Panc1 (cell line): ENCODE results near the gene MRPS16. TPM values are rescaled to one million over a fixed set of nuclear protein-coding genes. Genes with fewer than 3 reads are reported as not detected.
A peak's percentile ranks its signal among the peaks of the same experiment; 100 is the strongest.
"Not testable (repeated sequence)": the region's sequence is repeated elsewhere in the genome, so short reads cannot be mapped to it uniquely, and the experiment has no call there.

ENCODE experiments used
- ATAC-seq: fragments of 200-7000 bp; cut with Tn5 transposase; 2 replicates; pipeline ENCODE4 v1.9.1; 2020; ENCODE audit warnings: mild to moderate bottlenecking, moderate library complexity
- BruUV-seq: library from RNA; stranded (reverse); fragments of 400-500 nt; replicated peaks from 2 replicates; lab custom pipeline; 2021; lab: Mats Ljungman, UMichigan
- CTCF ChIA-PET: fragments of 300-600 bp; sonication (Branson Sonifier 250); formaldehyde crosslinking; loops from one replicate; lab custom pipeline; 2022; ENCODE audit warnings: antibody characterized with exemption; lab: Charles Lee
- POLR2A ChIA-PET: fragments of 300-600 bp; sonication (Branson Sonifier 250); formaldehyde crosslinking; loops from one replicate; lab custom pipeline; 2022; ENCODE audit warnings: antibody characterized with exemption; lab: Charles Lee
- DNase-seq: peaks from one replicate; pipeline ENCODE4 v3.0.0-alpha.2; 2010; ENCODE audit warnings: low read depth, low spot score
- H3K27ac ChIP-seq: 2 replicates; pipeline ENCODE4 v1.5.1; 2011; ENCODE audit warnings: mild to moderate bottlenecking, low read length, inconsistent platforms
- H3K27me3 ChIP-seq: fragments of 200-500 bp; sonication (Bioruptor generic); 2 replicates; pipeline ENCODE4 v1.6.0; 2014; ENCODE audit warnings: low read length, inconsistent platforms; ENCODE audit not compliant: control insufficient read depth, insufficient read depth
- H3K36me3 ChIP-seq: fragments of 200-500 bp; sonication (Bioruptor generic); 2 replicates; pipeline ENCODE4 v1.5.1; 2014; ENCODE audit warnings: inconsistent platforms, mild to moderate bottlenecking, low read length, moderate library complexity; ENCODE audit not compliant: control insufficient read depth, insufficient read depth
- H3K4me1 ChIP-seq: 2 replicates; pipeline ENCODE4 v1.5.1; 2011; ENCODE audit warnings: inconsistent platforms, mild to moderate bottlenecking, low read length, moderate library complexity; ENCODE audit not compliant: control insufficient read depth, insufficient read depth
- H3K4me3 ChIP-seq, 2 experiments: 2 replicates each; pipeline ENCODE4 v1.5.1; 2011 to 2012; ENCODE audit warnings: low read depth in 2 of 2, low read length in 2 of 2, mild to moderate bottlenecking in 2 of 2, inconsistent platforms in 1 of 2, moderate library complexity in 1 of 2
- H3K9me3 ChIP-seq: fragments of 200-500 bp; sonication (Bioruptor generic); 2 replicates; pipeline ENCODE4 v1.5.1; 2014; ENCODE audit warnings: low read depth, mild to moderate bottlenecking, inconsistent platforms, low read length, moderate library complexity; ENCODE audit not compliant: control insufficient read depth, insufficient read depth
- POLR2AphosphoS5 ChIP-seq: IDR thresholded peaks from 2 replicates; pipeline ENCODE4 v1.6.1; 2012; ENCODE audit warnings: mild to moderate bottlenecking, low read depth, low read length, moderate library complexity
- SIN3A ChIP-seq: IDR thresholded peaks from 2 replicates; pipeline ENCODE4 v1.6.1; 2012; ENCODE audit warnings: low read depth, mild to moderate bottlenecking, low read length, moderate library complexity, borderline replicate concordance; ENCODE audit not compliant: insufficient read depth
- TCF7L2 ChIP-seq: IDR thresholded peaks from 2 replicates; pipeline ENCODE4 v1.6.1; 2011; ENCODE audit warnings: mild to moderate bottlenecking, low read depth, low read length, inconsistent platforms
- in situ Hi-C: cut with HindIII; loops from 2 replicates; pipeline ENCODE4 v1.10.0; 2016; ENCODE audit warnings: low sequenced_read_pairs, low pct_unique_long_range_greater_than_20kb
- intact Hi-C: fragments of 100-400 bp; cut with micrococcal nuclease; formaldehyde crosslinking; loops from one replicate; pipeline ENCODE4 v1.10.0; 2022; ENCODE audit not compliant: unreplicated experiment
- total RNA-seq: library from RNA; stranded (reverse); gene quantifications from one replicate; pipeline ENCODE4 v1.2.1, GENCODE V29; 2021; ENCODE audit not compliant: unreplicated experiment
- TF ChIP-seq, protein P1 (sequence below): fragments of 450-650 bp; IDR thresholded peaks from 2 replicates; pipeline ENCODE4 v1.5.1; 2017; ENCODE audit warnings: mild to moderate bottlenecking
- TF ChIP-seq, protein P2 (sequence below), 2 experiments: IDR thresholded peaks; 2 replicates each; pipeline ENCODE4 v1.6.1; 2011 to 2012; ENCODE audit warnings: low read depth in 2 of 2, control low read depth in 1 of 2, low read length in 1 of 2, mild to moderate bottlenecking in 1 of 2, moderate library complexity in 1 of 2; ENCODE audit not compliant: insufficient read depth in 1 of 2

Gene MRPS16
- total RNA-seq, 1 experiment from 2014 or later, result 199 TPM

- CTCF ChIA-PET, result no interaction called here
- intact Hi-C loops, result loop anchor here (10.0 kb wide), 2 partner anchors 93 to 383 kb away; partner anchors contain the start of genes CFAP70 and MYOZ1
- no peak for ATAC-seq
Measured at GRCh38 chr10:73261362-73261995, 9.0 kb upstream of the MRPS16 start.

DNA sequence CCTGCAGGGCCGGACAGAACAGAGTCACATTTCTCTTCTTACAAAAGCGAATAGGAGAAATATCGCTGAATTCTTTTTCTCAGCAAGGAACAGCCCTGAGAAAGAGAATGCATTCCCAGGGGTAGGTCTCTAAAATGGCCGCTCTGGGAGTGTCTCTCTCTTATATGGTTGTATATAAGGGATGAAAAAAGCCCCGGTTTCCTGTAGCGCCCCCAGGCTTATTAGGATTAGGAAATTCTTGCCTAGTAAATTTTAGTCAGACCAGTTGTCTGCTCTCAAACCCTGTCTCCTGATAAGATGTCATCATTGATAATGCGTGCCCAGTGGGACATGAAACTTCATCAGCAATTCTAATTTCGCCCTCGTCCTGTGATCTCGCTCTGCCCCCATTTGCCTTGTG lies 6.2 kb upstream of the MRPS16 start:
- H3K9me3 ChIP-seq, in situ Hi-C loops, H3K36me3 ChIP-seq, CTCF ChIA-PET, intact Hi-C loops, ATAC-seq, POLR2A ChIA-PET, H3K4me3 ChIP-seq, H3K27me3 ChIP-seq, DNase-seq, H3K27ac ChIP-seq, BruUV-seq, H3K4me1 ChIP-seq: not testable (repeated sequence)
- TF ChIP-seq, protein P1, sequence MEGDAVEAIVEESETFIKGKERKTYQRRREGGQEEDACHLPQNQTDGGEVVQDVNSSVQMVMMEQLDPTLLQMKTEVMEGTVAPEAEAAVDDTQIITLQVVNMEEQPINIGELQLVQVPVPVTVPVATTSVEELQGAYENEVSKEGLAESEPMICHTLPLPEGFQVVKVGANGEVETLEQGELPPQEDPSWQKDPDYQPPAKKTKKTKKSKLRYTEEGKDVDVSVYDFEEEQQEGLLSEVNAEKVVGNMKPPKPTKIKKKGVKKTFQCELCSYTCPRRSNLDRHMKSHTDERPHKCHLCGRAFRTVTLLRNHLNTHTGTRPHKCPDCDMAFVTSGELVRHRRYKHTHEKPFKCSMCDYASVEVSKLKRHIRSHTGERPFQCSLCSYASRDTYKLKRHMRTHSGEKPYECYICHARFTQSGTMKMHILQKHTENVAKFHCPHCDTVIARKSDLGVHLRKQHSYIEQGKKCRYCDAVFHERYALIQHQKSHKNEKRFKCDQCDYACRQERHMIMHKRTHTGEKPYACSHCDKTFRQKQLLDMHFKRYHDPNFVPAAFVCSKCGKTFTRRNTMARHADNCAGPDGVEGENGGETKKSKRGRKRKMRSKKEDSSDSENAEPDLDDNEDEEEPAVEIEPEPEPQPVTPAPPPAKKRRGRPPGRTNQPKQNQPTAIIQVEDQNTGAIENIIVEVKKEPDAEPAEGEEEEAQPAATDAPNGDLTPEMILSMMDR, result 0 out of 2 replicates have a peak, but pooled peaks have one; percentile 7

More at GRCh38 chr10:73261362-73261995, 9.0 kb upstream of the MRPS16 start:
- no peaks in the 10 kb centered on the region for H3K27me3 ChIP-seq
- H3K4me3 ChIP-seq, result no peak overlapping the region
- no peak for TF ChIP-seq TCF7L2
- TF ChIP-seq POLR2AphosphoS5, result no peak
- TF ChIP-seq, protein P2, sequence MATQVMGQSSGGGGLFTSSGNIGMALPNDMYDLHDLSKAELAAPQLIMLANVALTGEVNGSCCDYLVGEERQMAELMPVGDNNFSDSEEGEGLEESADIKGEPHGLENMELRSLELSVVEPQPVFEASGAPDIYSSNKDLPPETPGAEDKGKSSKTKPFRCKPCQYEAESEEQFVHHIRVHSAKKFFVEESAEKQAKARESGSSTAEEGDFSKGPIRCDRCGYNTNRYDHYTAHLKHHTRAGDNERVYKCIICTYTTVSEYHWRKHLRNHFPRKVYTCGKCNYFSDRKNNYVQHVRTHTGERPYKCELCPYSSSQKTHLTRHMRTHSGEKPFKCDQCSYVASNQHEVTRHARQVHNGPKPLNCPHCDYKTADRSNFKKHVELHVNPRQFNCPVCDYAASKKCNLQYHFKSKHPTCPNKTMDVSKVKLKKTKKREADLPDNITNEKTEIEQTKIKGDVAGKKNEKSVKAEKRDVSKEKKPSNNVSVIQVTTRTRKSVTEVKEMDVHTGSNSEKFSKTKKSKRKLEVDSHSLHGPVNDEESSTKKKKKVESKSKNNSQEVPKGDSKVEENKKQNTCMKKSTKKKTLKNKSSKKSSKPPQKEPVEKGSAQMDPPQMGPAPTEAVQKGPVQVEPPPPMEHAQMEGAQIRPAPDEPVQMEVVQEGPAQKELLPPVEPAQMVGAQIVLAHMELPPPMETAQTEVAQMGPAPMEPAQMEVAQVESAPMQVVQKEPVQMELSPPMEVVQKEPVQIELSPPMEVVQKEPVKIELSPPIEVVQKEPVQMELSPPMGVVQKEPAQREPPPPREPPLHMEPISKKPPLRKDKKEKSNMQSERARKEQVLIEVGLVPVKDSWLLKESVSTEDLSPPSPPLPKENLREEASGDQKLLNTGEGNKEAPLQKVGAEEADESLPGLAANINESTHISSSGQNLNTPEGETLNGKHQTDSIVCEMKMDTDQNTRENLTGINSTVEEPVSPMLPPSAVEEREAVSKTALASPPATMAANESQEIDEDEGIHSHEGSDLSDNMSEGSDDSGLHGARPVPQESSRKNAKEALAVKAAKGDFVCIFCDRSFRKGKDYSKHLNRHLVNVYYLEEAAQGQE (IDR thresholded peaks at IDR 0.05; ENCODE audit: insufficient read depth in 1 of 2, low read depth in 2 of 2, low read length in 1 of 2), result no peak
- TF ChIP-seq, protein P1, result no peak
- no peak for TF ChIP-seq SIN3A
- H3K4me1 ChIP-seq, result no peaks in the 10 kb centered on the region; the same call in 1 of the 2 replicates
- no peaks in the 10 kb centered on the region for H3K36me3 ChIP-seq
- no TSS peak for BruUV-seq
- no peak for DNase-seq
- no peak overlapping the region for H3K27ac ChIP-seq
- in situ Hi-C loops, result no loop called here
- 0 out of 2 replicates have a peak, but pooled peaks cover 5% of the 10 kb centered on the region for H3K9me3 ChIP-seq
- POLR2A ChIA-PET, result no interaction called here
